ENCODE results near the gene AFMID.

The AFMID gene

GRCh38 chr17:78142119-78142861, 44.9 kb upstream of the AFMID start:
- in situ Hi-C loops (cut with HindIII; ENCODE audit: low sequenced_read_pairs), result no loop called here
- peak; percentile 55 for DNase-seq (ENCODE audit: low read depth, low spot score)
- H3K4me3 ChIP-seq (ENCODE audit: low read depth, low read length), result no peak overlapping the region
- no peak for TF ChIP-seq CTCF (IDR thresholded peaks at IDR 0.05; ENCODE audit: low read depth, low read length)

GRCh38 chr17:78143214-78144146, 43.7 kb upstream of the AFMID start:
- TF ChIP-seq CTCF (IDR thresholded peaks at IDR 0.05; ENCODE audit: low read depth, low read length), result no peak
- in situ Hi-C loops (cut with HindIII; ENCODE audit: low sequenced_read_pairs), result no loop called here
- DNase-seq (ENCODE audit: low read depth, low spot score), result no peak
- no peak overlapping the region for H3K4me3 ChIP-seq (ENCODE audit: low read depth, low read length)

GRCh38 chr17:78144147-78144719, 42.9 kb upstream of the AFMID start:
- TF ChIP-seq CTCF (IDR thresholded peaks at IDR 0.05; ENCODE audit: low read depth, low read length), result no peak
- H3K4me3 ChIP-seq (ENCODE audit: low read depth, low read length), result no peak overlapping the region
- in situ Hi-C loops (cut with HindIII; ENCODE audit: low sequenced_read_pairs), result no loop called here
- DNase-seq (ENCODE audit: low read depth, low spot score), result peak; percentile 79

- in situ Hi-C loops (cut with HindIII; ENCODE audit: low sequenced_read_pairs), result no loop called here
- DNase-seq (ENCODE audit: low read depth, low spot score), result no peak
- no peak overlapping the region for H3K4me3 ChIP-seq (ENCODE audit: low read depth, low read length)
- no peak for TF ChIP-seq CTCF (IDR thresholded peaks at IDR 0.05; ENCODE audit: low read depth, low read length)
Measured at GRCh38 chr17:78144736-78145641, 42.2 kb upstream of the AFMID start.

GRCh38 chr17:78146471-78146869, 40.7 kb upstream of the AFMID start:
- no peak for TF ChIP-seq CTCF (IDR thresholded peaks at IDR 0.05; ENCODE audit: low read depth, low read length)
- no peak overlapping the region for H3K4me3 ChIP-seq (ENCODE audit: low read depth, low read length)
- DNase-seq (ENCODE audit: low read depth, low spot score), result no peak
- in situ Hi-C loops (cut with HindIII; ENCODE audit: low sequenced_read_pairs), result no loop called here

- no peak overlapping the region for H3K4me3 ChIP-seq (ENCODE audit: low read depth, low read length)
- in situ Hi-C loops (cut with HindIII; ENCODE audit: low sequenced_read_pairs), result no loop called here
Measured at GRCh38 chr17:78146881-78147280, 40.3 kb upstream of the AFMID start.

More at GRCh38 chr17:78146881-78147280, 40.3 kb upstream of the AFMID start:
- no peak for DNase-seq (ENCODE audit: low read depth, low spot score)
- TF ChIP-seq CTCF (IDR thresholded peaks at IDR 0.05; ENCODE audit: low read depth, low read length), result no peak
